Nephron progenitor cell (in vitro differentiated cells): ENCODE results near the gene PLSCR1.

Experiments used
- DNase-seq: peaks from one replicate; pipeline ENCODE4 v3.0.0; 2021
- H3K27ac Mint-ChIP-seq: 2 replicates; pipeline ENCODE4 v1.8.0; 2021; ENCODE audit warnings: mild to moderate bottlenecking, moderate library complexity, mixed read lengths
- H3K27me3 Mint-ChIP-seq: 2 replicates; pipeline ENCODE4 v1.8.0; 2021; ENCODE audit warnings: mild to moderate bottlenecking, low read depth, mixed read lengths; ENCODE audit not compliant: poor library complexity
- H3K36me3 Mint-ChIP-seq: 2 replicates; pipeline ENCODE4 v1.8.0; 2021; ENCODE audit warnings: low read depth, mixed read lengths
- H3K4me1 Mint-ChIP-seq: 2 replicates; pipeline ENCODE4 v1.8.0; 2021; ENCODE audit warnings: mixed read lengths
- H3K4me3 Mint-ChIP-seq: 2 replicates; pipeline ENCODE4 v1.8.0; 2021; ENCODE audit warnings: mild to moderate bottlenecking, moderate library complexity, mixed read lengths
- H3K9me3 Mint-ChIP-seq: 2 replicates; pipeline ENCODE4 v1.8.0; 2021; ENCODE audit warnings: mild to moderate bottlenecking, moderate library complexity, mixed read lengths
- CTCF ChIP-seq: fragments of 200-600 bp; sonication (generic); IDR thresholded peaks from 2 replicates; pipeline ENCODE4 v1.5.0; 2021; ENCODE audit warnings: antibody characterized with exemption

Gene PLSCR1

DNA sequence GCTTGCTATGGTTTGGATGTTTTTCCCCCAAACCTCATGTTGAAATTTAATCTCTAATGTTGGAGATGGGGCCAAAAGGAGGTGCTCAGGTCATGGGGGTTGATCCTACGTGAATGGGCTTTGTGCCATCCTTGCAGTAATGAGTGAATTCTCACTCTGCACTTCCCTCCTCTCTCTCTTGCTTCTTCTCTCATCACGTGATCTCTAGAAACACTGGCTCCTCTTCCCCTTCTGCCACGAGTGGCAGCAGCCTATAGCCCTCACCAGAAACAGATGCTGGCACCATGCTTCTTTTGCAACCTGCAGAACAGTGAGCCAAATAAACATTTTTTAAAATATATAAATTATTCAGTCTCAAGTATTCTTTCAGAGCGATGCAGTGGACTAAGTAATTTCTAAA, 13.3 kb upstream of the PLSCR1 start:
- no peak for TF ChIP-seq CTCF
- no peak overlapping the region for H3K4me3 Mint-ChIP-seq
- no peaks in the 10 kb centered on the region for H3K9me3 Mint-ChIP-seq
- no peak for DNase-seq
- no peaks in the 10 kb centered on the region for H3K36me3 Mint-ChIP-seq
- no peaks in the 10 kb centered on the region for H3K4me1 Mint-ChIP-seq
- no peak overlapping the region for H3K27ac Mint-ChIP-seq
- peaks cover 4% of the 10 kb centered on the region for H3K27me3 Mint-ChIP-seq

- no peaks in the 10 kb centered on the region for H3K4me1 Mint-ChIP-seq
- no peak for DNase-seq
- no peaks in the 10 kb centered on the region for H3K36me3 Mint-ChIP-seq
- H3K9me3 Mint-ChIP-seq, result no peaks in the 10 kb centered on the region
- peaks cover 4% of the 10 kb centered on the region for H3K27me3 Mint-ChIP-seq
- H3K4me3 Mint-ChIP-seq, result no peak overlapping the region
- TF ChIP-seq CTCF, result no peak
- no peak overlapping the region for H3K27ac Mint-ChIP-seq
Observed at GRCh38 chr3:146555311-146555710, 10.9 kb upstream of the PLSCR1 start.

DNA sequence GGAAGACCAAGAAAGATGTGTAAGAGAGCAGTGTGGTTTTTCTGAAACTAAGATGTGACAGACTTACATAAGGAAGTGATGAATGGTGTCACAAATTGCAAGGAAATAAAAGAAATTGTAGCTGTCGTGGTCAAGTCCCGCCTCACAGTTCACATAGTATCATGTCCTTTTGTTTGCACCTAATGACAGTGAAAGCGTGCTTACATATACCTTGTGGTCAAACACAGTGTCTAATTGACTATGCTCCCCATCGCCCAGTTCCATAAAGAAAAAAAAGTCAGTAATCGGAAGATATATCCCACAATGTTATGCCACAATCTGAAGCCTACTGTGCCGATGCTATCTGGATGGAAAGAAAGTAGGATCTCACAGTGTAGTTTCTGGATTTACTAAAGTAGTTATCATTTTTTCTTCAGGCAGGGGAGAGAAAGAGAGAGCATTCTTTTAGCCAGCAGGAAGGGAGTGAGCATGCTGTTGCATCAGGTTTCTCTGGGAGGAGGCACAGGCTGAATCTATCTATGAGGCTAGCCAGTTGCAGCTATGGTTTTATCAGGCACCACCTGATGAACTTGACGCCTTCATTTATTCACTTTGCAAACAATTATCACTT, 9.8 kb upstream of the PLSCR1 start:
- Mint-ChIP-seq H3K27me3 (no peaks in the 10 kb centered on the region), H3K36me3 (no peaks in the 10 kb centered on the region), H3K27ac (no peak overlapping the region), H3K4me3 (no peak overlapping the region), H3K9me3 (no peaks in the 10 kb centered on the region), H3K4me1 (no peaks in the 10 kb centered on the region)
- no peak for DNase-seq
- TF ChIP-seq CTCF, result no peak

GRCh38 chr3:146550743-146551510, 6.5 kb upstream of the PLSCR1 start:
- DNase-seq, result no peak
- Mint-ChIP-seq H3K4me1 (no peaks in the 10 kb centered on the region), H3K9me3 (no peaks in the 10 kb centered on the region), H3K27me3 (no peaks in the 10 kb centered on the region), H3K36me3 (no peaks in the 10 kb centered on the region), H3K4me3 (no peak overlapping the region), H3K27ac (no peak overlapping the region)
- TF ChIP-seq CTCF, result no peak

DNA sequence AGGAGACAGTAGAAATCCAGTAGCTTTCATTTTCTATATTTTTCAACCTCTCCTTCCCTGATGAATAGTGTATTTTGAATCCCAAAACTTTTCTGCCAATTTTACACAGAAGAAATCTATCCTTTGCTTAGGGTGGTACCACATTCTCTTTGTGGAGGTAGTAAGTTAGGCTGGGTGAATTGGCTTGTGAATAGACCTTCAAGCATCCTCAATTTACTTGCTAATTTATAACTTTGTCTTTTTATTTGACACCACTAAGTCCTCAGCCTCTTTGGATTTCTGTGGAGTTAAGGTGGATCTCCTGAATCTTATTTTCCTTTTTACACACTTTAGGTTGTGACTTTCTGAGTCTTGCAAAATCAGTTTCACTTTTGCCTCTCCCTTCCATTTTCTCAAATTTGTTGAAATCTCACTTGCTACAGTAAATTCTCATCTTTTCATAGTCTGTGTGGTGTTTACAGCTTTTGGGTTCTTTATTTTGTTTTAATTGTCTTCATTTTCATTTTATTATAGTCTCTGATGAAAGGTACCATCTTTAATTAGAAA, 5.7 kb upstream of the PLSCR1 start:
- no peak overlapping the region for H3K27ac Mint-ChIP-seq
- no peak for TF ChIP-seq CTCF
- DNase-seq, result no peak
- H3K36me3 Mint-ChIP-seq, result no peaks in the 10 kb centered on the region
- H3K27me3 Mint-ChIP-seq, result no peaks in the 10 kb centered on the region
- H3K4me1 Mint-ChIP-seq, result no peaks in the 10 kb centered on the region
- H3K4me3 Mint-ChIP-seq, result no peak overlapping the region
- H3K9me3 Mint-ChIP-seq, result no peaks in the 10 kb centered on the region
